IMR-90 (cell line): ENCODE results near the gene CRACR2B. TPM values are rescaled to one million over a fixed set of nuclear protein-coding genes. Genes with fewer than 3 reads are reported as not detected.

Source experiments
- ATAC-seq: fragments of 200-7000 bp; cut with Tn5 transposase; 2 replicates; pipeline ENCODE4 v1.9.1; 2020; ENCODE audit warnings: low read depth, mild to moderate bottlenecking, moderate library complexity
- BruUV-seq: library from RNA; stranded (reverse); fragments of 400-500 nt; replicated peaks from 2 replicates; lab custom pipeline; 2021; lab: Mats Ljungman, UMichigan
- CTCF ChIA-PET: fragments of 300-600 bp; formaldehyde crosslinking; extraction: SDS; loops from one replicate; lab custom pipeline; 2021; ENCODE audit warnings: antibody characterized with exemption; lab: Yijun Ruan, JAX
- POLR2A ChIA-PET: fragments of 300-600 bp; sonication (Branson Sonifier 250); formaldehyde crosslinking; loops from one replicate; lab custom pipeline; 2022; ENCODE audit warnings: antibody characterized with exemption; ENCODE audit not compliant: unreplicated experiment; lab: Charles Lee
- DNase-seq: peaks from one replicate; pipeline ENCODE4 v3.0.0; 2013
- H2AFZ ChIP-seq: replicated peaks from 2 replicates; pipeline ENCODE3; 2013; ENCODE audit warnings: low read length, mild to moderate bottlenecking; ENCODE audit not compliant: poor library complexity
- H2AK5ac ChIP-seq: 2 replicates; pipeline ENCODE4 v1.6.1; 2013; ENCODE audit warnings: low read depth, low read length, inconsistent platforms
- H2AK9ac ChIP-seq: replicated peaks from 2 replicates; pipeline ENCODE3; 2013; ENCODE audit warnings: mild to moderate bottlenecking, low read depth, low read length, moderate library complexity; ENCODE audit not compliant: poor library complexity
- H2BK120ac ChIP-seq: 2 replicates; pipeline ENCODE4 v1.6.1; 2013; ENCODE audit warnings: low read depth, low read length, inconsistent platforms
- H2BK15ac ChIP-seq: 3 replicates; pipeline ENCODE4 v1.6.1; 2013; ENCODE audit warnings: low read depth, low read length, inconsistent platforms
- H2BK20ac ChIP-seq: 2 replicates; pipeline ENCODE4 v1.6.1; 2013; ENCODE audit warnings: low read depth, mild to moderate bottlenecking, inconsistent platforms, low read length, moderate library complexity
- H2BK5ac ChIP-seq: 2 replicates; pipeline ENCODE4 v1.6.1; 2013; ENCODE audit warnings: mild to moderate bottlenecking, low read depth, low read length, inconsistent platforms; ENCODE audit not compliant: poor library complexity, severe bottlenecking
- H3K14ac ChIP-seq: replicated peaks from 2 replicates; pipeline ENCODE4 v1.6.1; 2013; ENCODE audit warnings: low read depth, low read length, inconsistent platforms
- H3K18ac ChIP-seq: 2 replicates; pipeline ENCODE4 v1.6.1; 2013; ENCODE audit warnings: low read depth, low read length, control low read depth
- H3K23ac ChIP-seq: 2 replicates; pipeline ENCODE4 v1.6.1; 2013; ENCODE audit warnings: low read depth, low read length, inconsistent platforms
- H3K27ac ChIP-seq: 2 replicates; pipeline ENCODE4 v1.5.1; 2013; ENCODE audit warnings: mild to moderate bottlenecking, control low read depth, low read length; ENCODE audit not compliant: insufficient read depth
- H3K27me3 ChIP-seq: 2 replicates; pipeline ENCODE4 v1.6.1; 2013; ENCODE audit warnings: low read length; ENCODE audit not compliant: control insufficient read depth, insufficient read depth
- H3K36me3 ChIP-seq: 2 replicates; pipeline ENCODE4 v1.6.1; 2013; ENCODE audit warnings: low read length, mixed read lengths; ENCODE audit not compliant: control insufficient read depth, insufficient read depth
- H3K4ac ChIP-seq: 2 replicates; pipeline ENCODE4 v1.6.1; 2013; ENCODE audit warnings: low read depth, low read length, inconsistent platforms
- H3K4me1 ChIP-seq: 2 replicates; pipeline ENCODE4 v1.6.1; 2013; ENCODE audit warnings: low read length, mixed read lengths; ENCODE audit not compliant: control insufficient read depth, insufficient read depth
- H3K4me2 ChIP-seq: 2 replicates; pipeline ENCODE4 v1.6.1; 2013; ENCODE audit warnings: low read depth, mild to moderate bottlenecking, control low read depth, low read length, moderate library complexity
- H3K4me3 ChIP-seq: 2 replicates; pipeline ENCODE4 v1.5.1; 2013; ENCODE audit warnings: low read depth, mild to moderate bottlenecking, control low read depth, low read length, moderate library complexity; ENCODE audit not compliant: insufficient read depth
- H3K56ac ChIP-seq: 2 replicates; pipeline ENCODE4 v1.6.1; 2013; ENCODE audit warnings: low read length, inconsistent platforms; ENCODE audit not compliant: insufficient read depth; ENCODE audit errors: extremely low read depth
- H3K79me1 ChIP-seq, 2 experiments: 2 replicates each; pipeline ENCODE4 v1.6.1; 2013; ENCODE audit warnings: low read length in 2 of 2, inconsistent platforms in 1 of 2, low read depth in 1 of 2
- H3K9ac ChIP-seq: 2 replicates; pipeline ENCODE4 v1.6.1; 2013; ENCODE audit warnings: low read depth, low read length, control low read depth
- H3K9me1 ChIP-seq: 2 replicates; pipeline ENCODE4 v1.6.1; 2013; ENCODE audit warnings: low read length, inconsistent platforms; ENCODE audit not compliant: insufficient read depth
- H3K9me3 ChIP-seq: 2 replicates; pipeline ENCODE4 v1.6.1; 2013; ENCODE audit warnings: low read length; ENCODE audit not compliant: control insufficient read depth, insufficient read depth
- H4K20me1 ChIP-seq: 2 replicates; pipeline ENCODE4 v1.6.1; 2013; ENCODE audit warnings: low read length, inconsistent platforms; ENCODE audit not compliant: insufficient read depth
- H4K5ac ChIP-seq: 2 replicates; pipeline ENCODE4 v1.6.1; 2013; ENCODE audit warnings: mild to moderate bottlenecking, low read depth, low read length, control low read depth
- H4K8ac ChIP-seq, 2 experiments: 2 replicates each; pipeline ENCODE4 v1.6.1; 2013; ENCODE audit warnings: low read depth in 2 of 2, low read length in 2 of 2, control low read depth in 1 of 2, inconsistent platforms in 1 of 2
- H4K91ac ChIP-seq: 2 replicates; pipeline ENCODE4 v1.6.1; 2013; ENCODE audit warnings: low read depth, low read length, inconsistent platforms; ENCODE audit not compliant: insufficient read depth
- CHD1 ChIP-seq: IDR thresholded peaks from 2 replicates; pipeline ENCODE4 v1.6.1; 2012; ENCODE audit warnings: low read depth, low read length, improper control_type of control experiment
- FOS ChIP-seq: fragments of 150-350 bp; IDR thresholded peaks from 2 replicates; pipeline ENCODE4 v1.6.1; 2016; ENCODE audit warnings: low read depth, low read length
- MAFK ChIP-seq: IDR thresholded peaks from 2 replicates; pipeline ENCODE4 v1.6.1; 2012; ENCODE audit warnings: low read depth, low read length, improper control_type of control experiment
- MXI1 ChIP-seq: IDR thresholded peaks from 2 replicates; pipeline ENCODE4 v1.6.1; 2012; ENCODE audit warnings: low read depth, mild to moderate bottlenecking, low read length, moderate library complexity, borderline replicate concordance
- NFE2L2 ChIP-seq: fragments of 150-350 bp; IDR thresholded peaks from 2 replicates; pipeline ENCODE4 v1.6.1; 2016; ENCODE audit warnings: low read depth, mild to moderate bottlenecking, low read length
- RCOR1 ChIP-seq: IDR thresholded peaks from 2 replicates; pipeline ENCODE4 v1.6.1; 2012; ENCODE audit warnings: mild to moderate bottlenecking, low read length, improper control_type of control experiment; ENCODE audit not compliant: insufficient replicate concordance
- RFX5 ChIP-seq: IDR thresholded peaks from 2 replicates; pipeline ENCODE4 v1.8.0; 2012; ENCODE audit warnings: low read depth, mild to moderate bottlenecking, low read length, moderate library complexity
- SMC3 ChIP-seq: fragments of 150-350 bp; IDR thresholded peaks from 2 replicates; pipeline ENCODE4 v1.6.1; 2016; ENCODE audit warnings: low read depth, mild to moderate bottlenecking, antibody characterized with exemption, low read length, moderate library complexity
- WGBS, 2 experiments: methylation state at CpG; one replicate each; pipeline versions ENCODE4 v1.1.5 to v1.1.7; 2013; ENCODE audit warnings: missing lambda C conversion rate in 2 of 2; ENCODE audit not compliant: insufficient read length in 1 of 2; ENCODE audit errors: extremely low coverage in 2 of 2; 5-methylcytosine and 5-hydroxymethylcytosine counted together
- dilution Hi-C: fragments of 300-500 bp; cut with HindIII; formaldehyde crosslinking; loops from one replicate; pipeline ENCODE4 v1.14.3; 2018; ENCODE audit warnings: low sequenced_read_pairs; ENCODE audit not compliant: unreplicated experiment
- in situ Hi-C: fragments of 300-500 bp; cut with MboI; formaldehyde crosslinking; loops from 3 replicates; pipeline ENCODE4 v1.14.3; 2019; ENCODE audit warnings: low sequenced_read_pairs, inconsistent platforms, mixed read lengths
- intact Hi-C: fragments of 100-400 bp; cut with micrococcal nuclease; formaldehyde crosslinking; loops from 2 replicates; pipeline ENCODE4 v1.10.0; 2022
- polyA plus RNA-seq, 3 experiments: library from polyadenylated mRNA; depleted of rRNA; stranded (reverse); fragments of >200 nt; gene quantifications; 2 replicates each; pipeline ENCODE4 v1.2.3, GENCODE V29; 2012; ENCODE audit warnings: low replicate concordance in 1 of 3
- total RNA-seq: library from RNA; depleted of rRNA; stranded (reverse); fragments of >200 nt; gene quantifications from 2 replicates; pipeline ENCODE4 v1.2.3, GENCODE V29; 2012
- TF ChIP-seq, protein P1 (sequence below): fragments of 150-350 bp; IDR thresholded peaks from 2 replicates; pipeline ENCODE4 v1.6.1; 2017; ENCODE audit warnings: mild to moderate bottlenecking, antibody characterized with exemption, low read length, low read depth

The CRACR2B gene
- total and polyA plus RNA-seq, 2 of the 4 experiments (the other 2 are of a cell fraction), result 0.54 to 2.5 TPM

DNA sequence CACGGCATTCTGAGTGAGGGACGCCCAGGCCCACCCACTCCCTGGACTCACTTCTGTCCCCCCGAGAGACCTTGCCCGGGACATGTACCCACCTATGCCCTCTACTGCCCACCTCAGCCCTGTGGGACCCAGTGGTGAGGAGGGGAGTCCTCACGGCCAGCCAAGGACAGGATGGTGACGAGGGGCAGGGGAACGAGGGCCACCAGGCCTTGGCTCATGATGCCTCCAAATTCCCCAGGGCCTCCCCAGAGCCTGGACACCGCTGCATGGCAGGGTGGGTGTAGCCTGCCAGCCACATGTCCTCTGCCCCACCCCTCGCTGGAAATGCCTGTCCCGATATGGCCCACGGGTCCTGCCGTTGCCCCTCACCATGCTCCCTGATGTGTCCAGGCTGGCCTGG lies 41.1 kb downstream of the CRACR2B start:
- no peak overlapping the region for H2BK15ac ChIP-seq
- peaks cover 26% of the 10 kb centered on the region for H4K20me1 ChIP-seq
- H3K4ac ChIP-seq, result no peak overlapping the region
- H3K14ac ChIP-seq, result no peak overlapping the region
- POLR2A ChIA-PET, result no interaction called here
- H3K4me2 ChIP-seq, result no peak overlapping the region
- no peak overlapping the region for H3K23ac ChIP-seq
- H3K9ac ChIP-seq, result no peak overlapping the region
- no TSS peak for BruUV-seq
- no peak overlapping the region for H3K4me3 ChIP-seq
- WGBS, 2 experiments, result 86% methylated on average over 5 of the region's 12 CpGs; no CpG with 5 or more reads in 1 of the 2 experiments
- no peaks in the 10 kb centered on the region; the same call in 1 of the 2 replicates for H3K4me1 ChIP-seq
- H2BK5ac ChIP-seq, result no peak overlapping the region
- CTCF ChIA-PET, result no interaction called here
- H2AK9ac ChIP-seq, result peak overlapping the region; percentile 42
- H3K27ac ChIP-seq, result no peak overlapping the region
- H3K27me3 ChIP-seq, result no peaks in the 10 kb centered on the region
- in situ Hi-C loops (no loop called here), dilution Hi-C loops (no loop called here), intact Hi-C loops (no loop called here)
- H3K79me1 ChIP-seq, result peaks cover 3 to 11% of the 10 kb centered on the region in 2 experiments; a peak in 1 of 4 replicates
- H2AFZ ChIP-seq, result peak overlapping the region; percentile 5
- H3K18ac ChIP-seq, result no peak overlapping the region
- H3K9me1 ChIP-seq, result peaks cover 3% of the 10 kb centered on the region; the same call in 1 of the 2 replicates
- H3K56ac ChIP-seq, result no peak overlapping the region
- TF ChIP-seq FOS, result no peak
- TF ChIP-seq MAFK, result no peak
- TF ChIP-seq SMC3, result no peak
- TF ChIP-seq MXI1, result no peak
- no peak for TF ChIP-seq NFE2L2
- TF ChIP-seq RFX5, result no peak
- no peak for TF ChIP-seq RCOR1
- TF ChIP-seq, protein P1, sequence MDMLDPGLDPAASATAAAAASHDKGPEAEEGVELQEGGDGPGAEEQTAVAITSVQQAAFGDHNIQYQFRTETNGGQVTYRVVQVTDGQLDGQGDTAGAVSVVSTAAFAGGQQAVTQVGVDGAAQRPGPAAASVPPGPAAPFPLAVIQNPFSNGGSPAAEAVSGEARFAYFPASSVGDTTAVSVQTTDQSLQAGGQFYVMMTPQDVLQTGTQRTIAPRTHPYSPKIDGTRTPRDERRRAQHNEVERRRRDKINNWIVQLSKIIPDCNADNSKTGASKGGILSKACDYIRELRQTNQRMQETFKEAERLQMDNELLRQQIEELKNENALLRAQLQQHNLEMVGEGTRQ, result no peak
- no peak for TF ChIP-seq CHD1
- no peak for ATAC-seq
- H3K36me3 ChIP-seq, result peaks cover 24% of the 10 kb centered on the region; the same call in 1 of the 2 replicates
- H4K91ac ChIP-seq, result no peak overlapping the region
- no peaks in the 10 kb centered on the region for H3K9me3 ChIP-seq
- H2BK120ac ChIP-seq, result no peak overlapping the region
- H4K8ac ChIP-seq, result no peak overlapping the region
- no peak overlapping the region for H4K5ac ChIP-seq
- no peak for DNase-seq
- no peak overlapping the region for H2AK5ac ChIP-seq
- H2BK20ac ChIP-seq, result no peak overlapping the region
